IgD-negative memory B cell (primary cell): Measurements from ENCODE around the gene PTMS. TPM values are rescaled to one million over a fixed set of nuclear protein-coding genes. Genes with fewer than 3 reads are reported as not detected.
A peak's percentile ranks its signal among the peaks of the same experiment; 100 is the strongest.
"Not testable (repeated sequence)": the region's sequence is repeated elsewhere in the genome, so short reads cannot be mapped to it uniquely, and the experiment has no call there.

Experiments used
- H3K27ac Mint-ChIP-seq, 3 donors: one replicate each; pipeline ENCODE4 v1.8.0; 2020 to 2022; ENCODE audit warnings: mild to moderate bottlenecking in 3 of 3, mixed read lengths in 3 of 3, moderate library complexity in 1 of 3
- H3K27me3 Mint-ChIP-seq: one replicate; pipeline ENCODE4 v1.8.0; 2021; ENCODE audit warnings: mixed read lengths
- H3K36me3 Mint-ChIP-seq: one replicate; pipeline ENCODE4 v1.8.0; 2020; ENCODE audit warnings: mild to moderate bottlenecking, mixed read lengths
- H3K4me1 Mint-ChIP-seq, 3 donors: one replicate each; pipeline ENCODE4 v1.8.0; 2020 to 2022; ENCODE audit warnings: mixed read lengths in 3 of 3, mild to moderate bottlenecking in 1 of 3
- H3K4me3 Mint-ChIP-seq, 4 donors: one replicate each; pipeline ENCODE4 v1.8.0; 2020 to 2022; ENCODE audit warnings: mild to moderate bottlenecking in 4 of 4, mixed read lengths in 4 of 4, moderate library complexity in 3 of 4
- H3K9me3 Mint-ChIP-seq, 3 donors: one replicate each; pipeline ENCODE4 v1.8.0; 2020 to 2021; ENCODE audit warnings: mixed read lengths in 3 of 3, mild to moderate bottlenecking in 1 of 3
- polyA plus RNA-seq: library from polyadenylated mRNA; unstranded; fragments of 300-500 nt; fragmentation: Illumina TruSeq; gene quantifications from one replicate; pipeline ENCODE4 v1.2.3, GENCODE V29; 2021

Gene PTMS
- polyA plus RNA-seq, 1 donor from 2014 or later, result 2.5 TPM

- H3K4me3 Mint-ChIP-seq, H3K9me3 Mint-ChIP-seq, H3K27me3 Mint-ChIP-seq, H3K27ac Mint-ChIP-seq, H3K36me3 Mint-ChIP-seq: not testable (repeated sequence)
- H3K4me1 Mint-ChIP-seq, result peaks cover 9 to 16% (median 11%) of the 10 kb centered on the region in 3 donors
These were observed 22.9 kb upstream of the PTMS start for GRCh38 chr12:6743300-6743699.

GRCh38 chr12:6745741-6746525, 20.2 kb upstream of the PTMS start:
- H3K36me3 Mint-ChIP-seq, result peaks cover 2% of the 10 kb centered on the region
- peak overlapping the region; percentile 4 to 96 (median 93) for H3K27ac Mint-ChIP-seq
- no peaks in the 10 kb centered on the region for H3K27me3 Mint-ChIP-seq
- H3K9me3 Mint-ChIP-seq, result peaks cover 0 to 5% (median 1%) of the 10 kb centered on the region in 3 donors
- H3K4me1 Mint-ChIP-seq, result peaks cover 10 to 16% (median 13%) of the 10 kb centered on the region in 3 donors
- peak overlapping the region in 3 of 4 donors; percentile 49 to 79 (median 52) for H3K4me3 Mint-ChIP-seq

GRCh38 chr12:6747216-6747615, 18.9 kb upstream of the PTMS start:
- Mint-ChIP-seq H3K36me3 (peaks cover 2% of the 10 kb centered on the region), H3K9me3 (peaks cover 0 to 5% (median 1%) of the 10 kb centered on the region in 3 donors), H3K4me1 (peaks cover 15 to 18% (median 16%) of the 10 kb centered on the region in 3 donors), H3K4me3 (peak overlapping the region in 1 of 4 donors; percentile 12), H3K27ac (peak overlapping the region; percentile 59 to 64 (median 64)), H3K27me3 (no peaks in the 10 kb centered on the region)

- no peaks in the 10 kb centered on the region for H3K9me3 Mint-ChIP-seq
- H3K4me3 Mint-ChIP-seq, result peak overlapping the region in 1 of 4 donors; percentile 45
- H3K27ac Mint-ChIP-seq, result no peak overlapping the region
- H3K4me1 Mint-ChIP-seq, result peaks cover 19 to 23% (median 20%) of the 10 kb centered on the region in 3 donors
- no peaks in the 10 kb centered on the region for H3K27me3 Mint-ChIP-seq
- H3K36me3 Mint-ChIP-seq, result peaks cover 2% of the 10 kb centered on the region
These were observed 17.4 kb upstream of the PTMS start for GRCh38 chr12:6748761-6749160.

- Mint-ChIP-seq H3K27me3 (no peaks in the 10 kb centered on the region), H3K27ac (peak overlapping the region in 2 of 3 donors; percentile 16 to 99), H3K4me1 (peaks cover 15 to 17% (median 17%) of the 10 kb centered on the region in 3 donors), H3K36me3 (peaks cover 2% of the 10 kb centered on the region), H3K4me3 (peak overlapping the region in 1 of 4 donors; percentile 98), H3K9me3 (no peaks in the 10 kb centered on the region)
These were observed 15.7 kb upstream of the PTMS start for GRCh38 chr12:6750506-6750905.

GRCh38 chr12:6751767-6752166, 14.4 kb upstream of the PTMS start:
- Mint-ChIP-seq H3K27ac (peak overlapping the region; percentile 67 to 99 (median 99)), H3K27me3 (no peaks in the 10 kb centered on the region), H3K36me3 (peaks cover 2% of the 10 kb centered on the region)

GRCh38 chr12:6752167-6752920, 13.8 kb upstream of the PTMS start:
- Mint-ChIP-seq H3K27ac (peak overlapping the region; percentile 99), H3K4me1 (peaks cover 7 to 16% (median 10%) of the 10 kb centered on the region in 3 donors), H3K36me3 (peaks cover 2% of the 10 kb centered on the region), H3K9me3 (no peaks in the 10 kb centered on the region), H3K27me3 (peaks cover 1% of the 10 kb centered on the region), H3K4me3 (peak overlapping the region; percentile 93 to 99 (median 98))

More at GRCh38 chr12:6751767-6752166, 14.4 kb upstream of the PTMS start:
- H3K9me3 Mint-ChIP-seq, result no peaks in the 10 kb centered on the region
- H3K4me1 Mint-ChIP-seq, result peaks cover 10 to 13% (median 12%) of the 10 kb centered on the region in 3 donors
- peak overlapping the region; percentile 80 to 99 (median 96) for H3K4me3 Mint-ChIP-seq

GRCh38 chr12:6752921-6753771, 13.0 kb upstream of the PTMS start, which contains the start of gene MLF2:
MLF2 (minus strand) TSS chr12:6753141; CDS start chr12:6752334, 807 bp downstream.
- peaks cover 1% of the 10 kb centered on the region for H3K27me3 Mint-ChIP-seq
- H3K36me3 Mint-ChIP-seq, result peaks cover 2% of the 10 kb centered on the region
- peak within 1 kb of the TSS; percentile 99 for H3K27ac Mint-ChIP-seq
- peaks cover 7 to 18% (median 12%) of the 10 kb centered on the region in 3 donors for H3K4me1 Mint-ChIP-seq
- H3K9me3 Mint-ChIP-seq, result no peaks in the 10 kb centered on the region
- peak within 1 kb of the TSS; percentile 93 to 99 (median 98) for H3K4me3 Mint-ChIP-seq

GRCh38 chr12:6753772-6754356, 12.3 kb upstream of the PTMS start:
- Mint-ChIP-seq H3K27me3 (peaks cover 1% of the 10 kb centered on the region), H3K9me3 (no peaks in the 10 kb centered on the region), H3K4me1 (peaks cover 7 to 22% (median 18%) of the 10 kb centered on the region in 3 donors), H3K4me3 (peak overlapping the region; percentile 93 to 99 (median 98)), H3K27ac (peak overlapping the region; percentile 99), H3K36me3 (peaks cover 2% of the 10 kb centered on the region)

GRCh38 chr12:6754411-6754810, 11.8 kb upstream of the PTMS start:
- H3K27me3 Mint-ChIP-seq, result peaks cover 1% of the 10 kb centered on the region
- no peaks in the 10 kb centered on the region for H3K9me3 Mint-ChIP-seq
- peak overlapping the region in 3 of 4 donors; percentile 17 to 98 (median 53) for H3K4me3 Mint-ChIP-seq
- no peaks in the 10 kb centered on the region for H3K36me3 Mint-ChIP-seq
- peaks cover 7 to 25% (median 19%) of the 10 kb centered on the region in 3 donors for H3K4me1 Mint-ChIP-seq
- peak overlapping the region in 1 of 3 donors; percentile 75 for H3K27ac Mint-ChIP-seq

GRCh38 chr12:6757028-6757690, 9.0 kb upstream of the PTMS start:
- Mint-ChIP-seq H3K4me3 (no peak overlapping the region), H3K4me1 (peaks cover 7 to 17% (median 16%) of the 10 kb centered on the region in 3 donors), H3K27me3 (peaks cover 1% of the 10 kb centered on the region), H3K9me3 (no peaks in the 10 kb centered on the region), H3K27ac (no peak overlapping the region), H3K36me3 (no peaks in the 10 kb centered on the region)

- no peaks in the 10 kb centered on the region for H3K36me3 Mint-ChIP-seq
These were observed 7.6 kb upstream of the PTMS start for GRCh38 chr12:6758506-6759095.

GRCh38 chr12:6759741-6760140, 6.4 kb upstream of the PTMS start:
- H3K27ac Mint-ChIP-seq, result no peak overlapping the region
- peaks cover 8 to 15% (median 11%) of the 10 kb centered on the region in 3 donors for H3K4me1 Mint-ChIP-seq
- H3K9me3 Mint-ChIP-seq, result no peaks in the 10 kb centered on the region
- H3K36me3 Mint-ChIP-seq, result no peaks in the 10 kb centered on the region
- peak overlapping the region in 1 of 4 donors; percentile 5 for H3K4me3 Mint-ChIP-seq
- H3K27me3 Mint-ChIP-seq, result peaks cover 8% of the 10 kb centered on the region

More at GRCh38 chr12:6758506-6759095, 7.6 kb upstream of the PTMS start:
- no peaks in the 10 kb centered on the region for H3K9me3 Mint-ChIP-seq
- peak overlapping the region in 2 of 3 donors; percentile 33 to 76 for H3K27ac Mint-ChIP-seq
- H3K27me3 Mint-ChIP-seq, result peaks cover 1% of the 10 kb centered on the region
- peak overlapping the region in 2 of 4 donors; percentile 5 to 72 for H3K4me3 Mint-ChIP-seq
- H3K4me1 Mint-ChIP-seq, result peaks cover 2 to 16% (median 12%) of the 10 kb centered on the region in 3 donors
